GM19238 (cell line): ENCODE data around the gene SERPINC1.
"Not testable (repeated sequence)": the region's sequence is repeated elsewhere in the genome, so short reads cannot be mapped to it uniquely, and the experiment has no call there.

Experiments
- DNase-seq: peaks from one replicate; pipeline ENCODE4 v3.0.0; 2011; ENCODE audit warnings: low spot score; ENCODE audit not compliant: insufficient read length

SERPINC1 gene

DNA sequence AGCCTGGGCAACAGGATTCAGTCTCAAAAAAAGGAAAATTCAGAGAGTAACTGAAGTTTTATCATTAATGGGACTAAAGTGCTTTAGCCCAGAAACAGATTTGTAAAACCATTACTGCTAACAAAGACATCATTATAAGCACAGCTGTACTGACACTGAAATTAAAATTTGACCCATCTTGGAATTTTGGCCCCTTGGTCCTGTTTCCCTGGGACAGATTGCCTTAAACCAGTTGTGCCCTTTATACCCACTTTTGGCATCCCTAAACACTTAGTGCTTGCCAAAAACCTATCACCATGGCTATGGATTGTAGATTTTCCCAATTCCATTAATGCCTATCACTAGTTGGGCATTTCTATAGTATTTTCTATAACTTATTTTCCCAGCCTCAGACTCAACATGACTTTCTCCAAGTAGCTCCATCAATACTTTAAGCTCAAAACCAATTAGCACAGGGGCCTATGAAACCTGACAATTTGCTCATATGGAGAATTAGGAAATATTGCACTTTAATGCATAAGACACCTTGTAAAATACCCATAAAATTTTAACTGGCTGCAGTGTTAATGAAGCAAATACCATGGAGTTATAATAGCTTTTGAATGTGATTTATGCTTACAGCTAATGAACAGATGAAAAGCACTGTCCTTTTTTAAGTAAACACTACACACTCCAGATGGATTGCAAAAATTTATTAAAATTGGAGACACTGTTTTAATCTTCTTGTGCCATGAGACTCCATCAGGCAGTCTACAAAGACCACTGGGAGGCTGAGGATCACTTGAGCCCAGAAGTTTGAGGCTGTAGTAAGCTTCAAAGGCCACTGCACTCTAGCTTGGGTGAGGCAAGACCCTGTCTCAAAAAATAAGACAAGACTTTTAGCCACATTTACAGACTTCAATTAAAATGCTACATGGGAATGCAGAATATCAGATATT, 53.6 kb downstream of the SERPINC1 start:
- DNase-seq, result no peak

DNA sequence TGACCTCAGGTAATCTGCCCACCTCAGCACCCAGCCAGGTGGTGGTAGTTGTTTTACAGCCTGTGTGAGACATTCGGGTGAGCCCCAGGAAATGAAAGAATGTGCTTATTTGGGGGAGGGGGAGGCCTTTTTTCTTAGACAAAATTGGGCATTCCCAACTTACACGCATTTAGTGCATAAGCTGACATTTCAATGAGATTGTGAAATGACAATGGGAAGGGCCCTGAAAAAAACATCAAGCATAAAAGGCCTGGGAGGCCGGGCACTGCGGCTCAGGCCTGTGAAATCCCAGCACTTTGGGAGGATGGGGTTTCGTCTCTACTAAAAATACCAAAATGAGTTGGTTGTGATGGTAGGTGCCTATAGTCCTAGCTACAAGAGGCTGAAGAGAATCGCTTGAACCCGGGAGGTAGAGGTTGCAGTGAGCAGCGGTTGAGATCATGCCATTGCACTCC, 54.3 kb downstream of the SERPINC1 start:
- DNase-seq, result no peak

DNA sequence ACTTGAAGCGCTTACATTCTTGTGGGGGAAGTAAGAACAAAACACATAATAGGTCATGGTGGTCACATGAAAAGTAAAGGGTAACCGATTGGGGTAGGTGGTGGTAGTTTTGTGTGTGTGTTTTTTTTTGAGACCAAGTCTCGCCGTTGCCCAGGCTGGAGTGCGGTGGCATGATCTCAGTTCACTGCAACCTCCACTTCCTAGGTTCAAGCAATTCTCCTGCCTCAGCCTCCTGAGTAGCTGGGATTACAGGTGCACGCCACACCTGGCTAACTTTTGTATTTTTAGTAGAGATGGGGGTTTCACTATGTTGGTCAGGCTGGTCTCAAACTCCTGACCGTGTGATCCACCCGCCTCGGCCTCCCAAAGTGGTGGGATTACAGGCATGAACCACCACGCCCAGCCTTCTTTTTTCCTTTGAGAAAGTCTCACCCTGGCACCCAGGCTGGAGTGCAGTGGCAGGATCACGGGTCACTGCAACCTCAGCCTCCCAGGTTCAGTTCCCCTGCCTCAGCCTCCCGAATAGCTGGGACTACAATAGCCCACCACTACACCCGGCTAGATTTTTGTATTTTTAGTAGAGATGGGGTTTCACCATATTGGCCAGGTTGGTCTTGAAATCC, 54.9 kb downstream of the SERPINC1 start:
- DNase-seq, result not testable (repeated sequence)

DNA sequence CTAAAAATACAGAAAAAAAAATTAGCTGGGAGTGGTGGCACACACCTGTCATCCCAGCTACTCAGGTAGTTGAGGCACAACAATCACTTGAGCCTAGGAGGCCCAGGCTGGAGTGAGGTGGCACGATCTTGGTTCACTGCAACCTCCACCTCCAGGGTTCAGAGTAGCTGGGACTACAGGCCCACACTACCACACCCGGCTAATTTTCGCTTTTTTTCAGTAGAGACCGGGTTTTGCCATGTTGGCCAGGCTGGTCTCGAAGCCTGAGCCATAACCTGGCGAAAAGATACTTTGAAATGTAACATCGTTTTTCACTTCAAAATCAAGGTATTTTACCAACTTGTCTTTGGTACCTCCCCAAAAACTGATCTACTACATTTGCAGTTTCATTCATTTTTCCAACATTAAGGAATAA, 55.4 kb downstream of the SERPINC1 start:
- DNase-seq, result no peak

- DNase-seq, result no peak
These were observed 57.1 kb downstream of the SERPINC1 start for GRCh38 chr1:173860065-173860464.

- DNase-seq, result not testable (repeated sequence)
These were observed 57.6 kb downstream of the SERPINC1 start for GRCh38 chr1:173859547-173859946.

- no peak for DNase-seq
These were observed 59.7 kb downstream of the SERPINC1 start for GRCh38 chr1:173857363-173857917.

DNA sequence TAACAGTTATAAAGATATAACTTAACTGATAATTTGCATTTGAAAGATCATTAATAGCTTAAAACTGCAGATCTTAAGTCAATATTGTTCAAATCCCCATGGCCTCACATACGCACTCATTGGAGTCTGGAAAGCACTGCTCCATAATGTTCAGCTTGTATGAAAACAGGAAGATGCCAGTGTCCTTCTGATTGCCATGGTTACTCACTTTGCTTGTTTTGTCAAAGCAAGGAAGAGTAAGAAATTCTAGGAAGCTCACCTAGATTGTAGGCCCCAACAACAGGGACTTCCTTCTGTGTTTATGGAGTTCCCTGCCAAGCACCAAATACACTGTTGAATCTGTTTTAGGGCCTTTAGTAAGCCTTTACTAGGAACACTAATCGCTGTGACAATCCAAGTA, 60.2 kb downstream of the SERPINC1 start:
- no peak for DNase-seq

DNA sequence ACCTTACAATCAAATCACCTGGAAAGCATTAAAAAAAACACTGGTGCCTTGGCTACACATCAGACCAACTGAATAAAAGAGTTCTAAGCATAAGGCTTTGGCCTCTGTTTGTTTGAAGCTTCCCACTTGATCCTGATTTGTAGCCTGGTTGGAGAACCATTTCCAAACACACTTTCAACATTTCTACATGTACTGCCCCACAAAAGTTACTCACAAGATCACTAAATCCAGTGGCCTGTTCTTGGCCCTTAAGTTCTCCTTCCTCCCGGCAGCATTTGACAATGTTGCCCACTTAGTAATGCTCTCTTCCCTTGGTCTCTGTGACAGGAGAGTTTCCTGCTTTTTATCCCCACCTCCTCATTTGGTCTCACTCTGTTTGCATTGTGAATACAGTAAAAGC, 61.1 kb downstream of the SERPINC1 start:
- no peak for DNase-seq
